GM10847 (cell line): ENCODE results near the gene CROCC2.

ENCODE experiments used
- POLR2A ChIP-seq: IDR thresholded peaks from 2 replicates; pipeline ENCODE4 v1.6.1; 2011; ENCODE audit not compliant: insufficient read length; ENCODE audit errors: extremely low read depth

CROCC2 gene

GRCh38 chr2:241037498-241037897, 131.4 kb downstream of the CROCC2 start:
- TF ChIP-seq POLR2A = no peak

- TF ChIP-seq POLR2A = no peak
Observed at GRCh38 chr2:241038374-241039180, 132.4 kb downstream of the CROCC2 start.

- TF ChIP-seq POLR2A = no peak
Observed at GRCh38 chr2:241039416-241039815, 133.3 kb downstream of the CROCC2 start.

- no peak for TF ChIP-seq POLR2A
Observed at GRCh38 chr2:241040081-241040803, 134.1 kb downstream of the CROCC2 start.

- no peak for TF ChIP-seq POLR2A
Observed at GRCh38 chr2:241041589-241042158, 135.5 kb downstream of the CROCC2 start.
